HepG2 (cell line): ENCODE measurements around the gene BCAS3. TPM values are rescaled to one million over a fixed set of nuclear protein-coding genes. Genes with fewer than 3 reads are reported as not detected.

ENCODE experiments used
- ATAC-seq: fragments of 200-7000 bp; cut with Tn5 transposase; 3 replicates; pipeline ENCODE4 v1.9.1; 2020; ENCODE audit warnings: mild to moderate bottlenecking, moderate library complexity
- BruUV-seq: library from RNA; stranded (reverse); fragments of 400-500 nt; replicated peaks from 2 replicates; lab custom pipeline; 2021; lab: Mats Ljungman, UMichigan
- CTCF ChIA-PET: fragments of 300-600 bp; formaldehyde crosslinking; extraction: SDS; loops from one replicate; lab custom pipeline; 2021; ENCODE audit warnings: low total read pairs, inconsistent platforms, low intra/inter-chr PET ratio; lab: Yijun Ruan, JAX
- POLR2A ChIA-PET: fragments of 350-600 bp; sonication (Branson Sonifier 250); formaldehyde crosslinking; loops from one replicate; lab custom pipeline; 2020; ENCODE audit warnings: antibody characterized with exemption, inconsistent platforms; lab: Yijun Ruan, JAX
- DNase-seq: peaks from one replicate; pipeline ENCODE4 v3.0.0-alpha.2; 2015; ENCODE audit warnings: low spot score
- FAIRE-seq: peaks from 3 replicates; lab custom pipeline; 2011; peaks lifted over from hg19 to GRCh38; lab: Jason Lieb, UNC
- H2AFZ ChIP-seq: one replicate; pipeline ENCODE4 v1.6.1; 2011; ENCODE audit warnings: low read length, inconsistent platforms
- H3K27ac ChIP-seq: fragments of 300-600 bp; 3 replicates; pipeline ENCODE4 v1.8.0; 2011; ENCODE audit warnings: mixed run types, mild to moderate bottlenecking, mixed read lengths, low read length, inconsistent platforms; ENCODE audit not compliant: insufficient read depth; ENCODE audit errors: extremely low read length
- H3K27me3 ChIP-seq, 2 experiments: fragments of 200-600 bp in 1 of 2; 2 replicates in 1 of 2; 3 replicates in 1 of 2; pipeline versions ENCODE4 v1.6.0 to v1.8.0; 2011; ENCODE audit warnings: low read length in 2 of 2, mild to moderate bottlenecking in 2 of 2, moderate library complexity in 2 of 2, inconsistent platforms in 1 of 2; ENCODE audit not compliant: insufficient read depth in 2 of 2, control insufficient read depth in 1 of 2
- H3K36me3 ChIP-seq, 2 experiments: fragments of 200-600 bp in 1 of 2; replicated peaks in 1 of 2; 2 replicates in 1 of 2; 3 replicates in 1 of 2; pipeline versions ENCODE4 v1.5.1 to v1.8.0; 2011; ENCODE audit warnings: low read length in 2 of 2, inconsistent platforms in 1 of 2; ENCODE audit not compliant: insufficient read depth in 2 of 2, control insufficient read depth in 1 of 2
- H3K4me1 ChIP-seq: 2 replicates; pipeline ENCODE4 v1.5.1; 2012; ENCODE audit warnings: low read length, inconsistent platforms; ENCODE audit not compliant: insufficient read depth
- H3K4me2 ChIP-seq: 2 replicates; pipeline ENCODE4 v1.6.0; 2011; ENCODE audit warnings: low read depth, low read length, inconsistent platforms
- H3K4me3 ChIP-seq, 3 experiments: fragments of 200-600 bp in 1 of 3; sonication (generic), shearing (Covaris generic) in 1 of 3; replicated peaks in 1 of 3; 2 replicates each; pipeline ENCODE4 v1.5.1; 2011 to 2016; ENCODE audit warnings: low read length in 3 of 3, inconsistent platforms in 2 of 3, low read depth in 2 of 3, mild to moderate bottlenecking in 2 of 3, control low read depth in 1 of 3, mixed read lengths in 1 of 3; ENCODE audit not compliant: insufficient read depth in 1 of 3
- H3K79me2 ChIP-seq: one replicate; pipeline ENCODE4 v1.6.1; 2011; ENCODE audit warnings: low read length, inconsistent platforms; ENCODE audit not compliant: insufficient read depth
- H3K9ac ChIP-seq: 2 replicates; pipeline ENCODE4 v1.6.0; 2011; ENCODE audit warnings: mild to moderate bottlenecking, low read depth, low read length, inconsistent platforms; ENCODE audit not compliant: insufficient read depth
- H3K9me3 ChIP-seq: 2 replicates; pipeline ENCODE4 v1.5.1; 2012; ENCODE audit warnings: mild to moderate bottlenecking, low read length
- H4K20me1 ChIP-seq: 2 replicates; pipeline ENCODE4 v1.6.0; 2011; ENCODE audit warnings: inconsistent platforms, mild to moderate bottlenecking, low read length, moderate library complexity; ENCODE audit not compliant: insufficient read depth
- CENPX ChIP-seq: sonication (generic); formaldehyde crosslinking; IDR thresholded peaks from 2 replicates; pipeline ENCODE4 v1.9.0; 2021; ENCODE audit warnings: mild to moderate bottlenecking, missing genetic modification reagents, moderate library complexity
- ELF3 ChIP-seq: IDR thresholded peaks from 2 replicates; pipeline ENCODE4 v1.6.1; 2016; ENCODE audit warnings: missing genetic modification reagents, missing compliant biosample characterization
- HNRNPL ChIP-seq: fragments of 200-400 bp; formaldehyde crosslinking; IDR thresholded peaks from 2 replicates; pipeline ENCODE4 v1.6.1; 2017; ENCODE audit warnings: mild to moderate bottlenecking, low read depth, low read length
- KMT2A ChIP-seq: sonication (generic); formaldehyde crosslinking; IDR thresholded peaks from 2 replicates; pipeline ENCODE4 v1.4.0; 2020; ENCODE audit warnings: missing genetic modification reagents
- RARG ChIP-seq: sonication (generic); formaldehyde crosslinking; IDR thresholded peaks from 2 replicates; pipeline ENCODE4 v1.4.0; 2020; ENCODE audit warnings: low read depth, mild to moderate bottlenecking, missing genetic modification reagents
- RBAK ChIP-seq: sonication (generic); formaldehyde crosslinking; IDR thresholded peaks from 2 replicates; pipeline ENCODE4 v1.5.1; 2020; ENCODE audit warnings: mild to moderate bottlenecking, missing genetic modification reagents
- TEAD2 ChIP-seq: sonication (generic); formaldehyde crosslinking; IDR thresholded peaks from 2 replicates; pipeline ENCODE4 v1.9.0; 2021; ENCODE audit warnings: missing genetic modification reagents
- UBTF ChIP-seq: sonication (generic); formaldehyde crosslinking; IDR thresholded peaks from 2 replicates; pipeline ENCODE4 v1.4.0; 2020; ENCODE audit warnings: mild to moderate bottlenecking, missing genetic modification reagents
- ZHX2 ChIP-seq, 2 experiments: sonication (generic) in 1 of 2; formaldehyde crosslinking in 1 of 2; IDR thresholded peaks; 2 replicates each; pipeline versions ENCODE4 v1.6.1 to v1.9.0; 2014 to 2022; ENCODE audit warnings: antibody characterized with exemption in 1 of 2, borderline replicate concordance in 1 of 2, inconsistent platforms in 1 of 2, low read depth in 1 of 2, missing genetic modification reagents in 1 of 2
- ZNF543 ChIP-seq: sonication (generic); formaldehyde crosslinking; IDR thresholded peaks from 2 replicates; pipeline ENCODE4 v1.4.0; 2020; ENCODE audit warnings: mild to moderate bottlenecking, missing genetic modification reagents
- ZNF674 ChIP-seq: sonication (generic); formaldehyde crosslinking; IDR thresholded peaks from 2 replicates; pipeline ENCODE4 v1.5.0; 2020; ENCODE audit warnings: low read depth, mild to moderate bottlenecking, missing genetic modification reagents
- ZNF703 ChIP-seq: sonication (generic); formaldehyde crosslinking; IDR thresholded peaks from 2 replicates; pipeline ENCODE4 v1.5.1; 2020; ENCODE audit warnings: missing genetic modification reagents, mild to moderate bottlenecking, moderate library complexity, borderline replicate concordance
- WGBS: methylation state at CpG from one replicate; pipeline ENCODE4 v1.1.6; 2017; ENCODE audit warnings: low lambda C conversion rate; 5-methylcytosine and 5-hydroxymethylcytosine counted together
- in situ Hi-C: cut with HindIII; loops from 2 replicates; pipeline ENCODE4 v1.10.0; 2017; ENCODE audit warnings: low pct_unique_long_range_greater_than_20kb; ENCODE audit not compliant: extremely low pct_ligation_motif_present
- intact Hi-C: fragments of 100-400 bp; cut with micrococcal nuclease; formaldehyde crosslinking; loops from one replicate; pipeline ENCODE4 v1.10.0; 2022; ENCODE audit not compliant: unreplicated experiment
- polyA plus RNA-seq, 8 experiments: library from polyadenylated mRNA; depleted of rRNA in 3 of 8; stranded (reverse) in 7 of 8; unstranded in 1 of 8; fragments of >200 nt; fragmentation: Illumina TruSeq in 4 of 8; extraction: Trizol in 4 of 8; gene quantifications; 2 replicates each; pipeline versions ENCODE4 v1.2.1 to v1.2.3, GENCODE V29; 2011 to 2016; ENCODE audit warnings: low read depth in 4 of 8, missing spikeins in 1 of 8, mixed read lengths in 1 of 8; ENCODE audit not compliant: insufficient read depth in 1 of 8
- total RNA-seq, 5 experiments: library from RNA; depleted of rRNA; stranded (reverse); fragments of >200 nt; fragmentation: Illumina TruSeq; extraction: Trizol; gene quantifications; 2 replicates each; pipeline ENCODE4 v1.2.3, GENCODE V29; 2016; ENCODE audit warnings: low read depth in 1 of 5
- TF ChIP-seq, protein P1 (sequence below): sonication (generic); formaldehyde crosslinking; IDR thresholded peaks from 2 replicates; pipeline ENCODE4 v1.5.0; 2020; ENCODE audit warnings: missing genetic modification reagents

The BCAS3 gene
- total and polyA plus RNA-seq, 2 of the 13 experiments (the other 11 are each of a cell fraction or from before 2014, with no cell fraction given) = 10.7 to 11.2 TPM

DNA sequence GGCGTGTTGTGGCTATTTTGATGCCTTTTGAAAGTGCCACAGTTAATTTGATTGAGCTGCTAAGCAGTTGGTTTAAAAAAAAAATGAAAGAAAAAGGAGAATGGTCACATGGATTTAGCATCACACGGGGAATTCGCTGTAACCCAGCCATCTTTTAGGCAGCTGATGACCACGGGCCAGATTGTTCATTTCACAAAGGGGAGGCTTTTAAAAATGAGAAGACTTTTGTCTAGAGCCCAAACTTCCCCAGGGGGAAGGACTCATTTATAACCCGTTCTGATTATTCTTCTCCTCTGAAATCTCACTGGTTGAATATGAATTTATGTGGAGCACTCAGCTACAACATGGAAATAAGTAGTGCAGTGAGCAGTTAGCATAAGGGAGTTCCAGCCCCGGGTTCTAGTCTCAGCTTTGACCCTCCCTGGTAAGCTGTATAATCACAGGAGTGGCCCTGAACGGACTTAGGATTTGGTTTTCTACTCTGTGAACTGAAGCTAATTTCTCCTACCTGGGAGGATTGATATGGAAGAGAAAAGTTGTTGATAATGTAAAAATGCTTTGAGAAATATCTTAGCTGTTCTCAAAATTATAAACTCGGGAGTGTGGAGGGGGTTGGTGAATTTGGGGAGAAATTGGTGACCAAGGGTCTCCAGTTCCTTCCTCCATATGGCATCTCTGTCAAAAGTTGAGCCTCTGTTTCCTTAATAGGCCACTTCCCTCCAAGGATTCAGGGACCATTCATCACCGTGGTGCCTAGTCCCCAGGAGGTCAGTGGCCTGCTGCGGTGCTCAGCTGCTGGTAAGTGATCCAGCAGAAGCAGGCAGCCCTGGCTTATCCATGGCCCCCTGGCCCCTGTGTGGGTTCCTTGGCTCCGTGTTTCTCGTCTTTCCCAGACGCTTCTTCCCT lies 645.6 kb downstream of the BCAS3 start:
- in situ Hi-C loops = no loop called here
- POLR2A ChIA-PET = interaction anchor here (1.5 kb wide), 1 partner anchor 13 kb away, joined by 4 read pairs; no protein-coding TSS in a partner anchor
- Histone ChIP-seq H3K9ac (no peak overlapping the region), H3K36me3 (no peaks in the 10 kb centered on the region), H3K27me3 (no peaks in the 10 kb centered on the region), H3K27ac (no peak overlapping the region), H3K4me1 (peaks cover 64% of the 10 kb centered on the region), H3K9me3 (no peaks in the 10 kb centered on the region), H3K4me3 (no peak overlapping the region), H2AFZ (no peak overlapping the region), H4K20me1 (no peaks in the 10 kb centered on the region), H3K4me2 (no peak overlapping the region), H3K79me2 (no peaks in the 10 kb centered on the region)
- no TSS peak for BruUV-seq
- FAIRE-seq (no peak), ATAC-seq (peak; percentile 30; the same call in 1 of the 3 replicates), DNase-seq (no peak)
- intact Hi-C loops = no loop called here
- WGBS = 81% methylated on average over 13 of the region's 13 CpGs
- CTCF ChIA-PET = no interaction called here
- TF ChIP-seq, protein P1, sequence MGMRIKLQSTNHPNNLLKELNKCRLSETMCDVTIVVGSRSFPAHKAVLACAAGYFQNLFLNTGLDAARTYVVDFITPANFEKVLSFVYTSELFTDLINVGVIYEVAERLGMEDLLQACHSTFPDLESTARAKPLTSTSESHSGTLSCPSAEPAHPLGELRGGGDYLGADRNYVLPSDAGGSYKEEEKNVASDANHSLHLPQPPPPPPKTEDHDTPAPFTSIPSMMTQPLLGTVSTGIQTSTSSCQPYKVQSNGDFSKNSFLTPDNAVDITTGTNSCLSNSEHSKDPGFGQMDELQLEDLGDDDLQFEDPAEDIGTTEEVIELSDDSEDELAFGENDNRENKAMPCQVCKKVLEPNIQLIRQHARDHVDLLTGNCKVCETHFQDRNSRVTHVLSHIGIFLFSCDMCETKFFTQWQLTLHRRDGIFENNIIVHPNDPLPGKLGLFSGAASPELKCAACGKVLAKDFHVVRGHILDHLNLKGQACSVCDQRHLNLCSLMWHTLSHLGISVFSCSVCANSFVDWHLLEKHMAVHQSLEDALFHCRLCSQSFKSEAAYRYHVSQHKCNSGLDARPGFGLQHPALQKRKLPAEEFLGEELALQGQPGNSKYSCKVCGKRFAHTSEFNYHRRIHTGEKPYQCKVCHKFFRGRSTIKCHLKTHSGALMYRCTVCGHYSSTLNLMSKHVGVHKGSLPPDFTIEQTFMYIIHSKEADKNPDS (CRISPR knock-in tag) = no peak
- TF ChIP-seq TEAD2 (CRISPR knock-in tag) = no peak
- TF ChIP-seq KMT2A (CRISPR knock-in tag) = no peak
- TF ChIP-seq ZHX2 (IDR thresholded peaks at IDR 0.05; ENCODE audit: low read depth) = no peak
- no peak for TF ChIP-seq ZHX2 (CRISPR knock-in tag; IDR thresholded peaks at IDR 0.05; ENCODE audit: borderline replicate concordance)
- TF ChIP-seq UBTF = no peak
- no peak for TF ChIP-seq RARG (CRISPR knock-in tag)
- no peak for TF ChIP-seq CENPX (CRISPR knock-in tag)
- no peak for TF ChIP-seq RBAK (CRISPR knock-in tag)
- no peak for TF ChIP-seq ZNF674 (CRISPR knock-in tag)
- no peak for TF ChIP-seq ELF3 (CRISPR knock-in tag)
- TF ChIP-seq ZNF543 = no peak
- no peak for TF ChIP-seq ZNF703 (CRISPR knock-in tag)
- TF ChIP-seq HNRNPL = no peak
